Measurements from ENCODE around the gene NFATC4. TPM values are rescaled to one million over a fixed set of nuclear protein-coding genes. Genes with fewer than 3 reads are reported as not detected.

NFATC4 gene
- total and polyA plus RNA-seq, 10 of the 15 experiments (the other 5 are each of a cell fraction or from before 2014, with no cell fraction given) = 0.97 to 14.3 (median 4.9) TPM

DNA sequence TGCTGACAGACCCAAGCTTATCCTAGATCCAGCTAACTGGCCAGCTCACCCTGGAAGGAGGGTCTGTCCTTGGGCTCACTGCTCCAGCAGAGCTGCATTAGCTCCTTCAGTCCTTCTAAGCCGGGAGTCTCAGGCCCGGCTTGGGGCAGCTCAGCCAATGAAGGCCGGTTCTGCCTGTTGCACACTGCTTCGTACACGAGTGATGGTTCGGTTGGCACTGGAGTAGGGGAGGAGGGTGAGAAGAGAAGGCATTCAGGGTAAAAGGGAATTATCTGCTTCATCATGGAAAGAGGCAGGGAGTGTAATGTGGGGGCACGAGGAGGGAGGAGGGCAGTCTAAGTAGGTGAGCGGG is 30.2 kb upstream of the NFATC4 start:
- 74% methylated on average over 8 of the region's 8 CpGs for WGBS (ENCODE audit: insufficient coverage, insufficient replicate concordance, low lambda C conversion rate, missing lambda C conversion rate)
- no peak overlapping the region for H2AFZ ChIP-seq (ENCODE audit: control insufficient read depth, low read depth, low read length)
- CTCF ChIA-PET = interaction anchor here (1.5 to 16.6 kb wide), 4 partner anchors 28 to 102 kb away, joined by 3 to 452 read pairs (median 116); partner anchors contain the start of genes CBLN3, KHNYN and SDR39U1
- FAIRE-seq (no peak), DNase-seq (ENCODE audit: low read depth, low spot score) (no peak), ATAC-seq (no peak)
- intact Hi-C loops (cut with micrococcal nuclease; ENCODE audit: unreplicated experiment) = no loop called here
- H3K4me1 ChIP-seq (ENCODE audit: control insufficient read depth, insufficient read depth, low read length) = peaks cover 18% of the 10 kb centered on the region
- SMC1A ChIA-PET (ENCODE audit: uncharacterized antibody, unreplicated experiment) = interaction anchor here (1.2 to 7.7 kb wide), 3 partner anchors 10 to 96 kb away, joined by 3 to 73 read pairs (median 8); partner anchors contain the start of gene KHNYN
- in situ Hi-C loops (cut with MboI) = no loop called here
- H3K36me3 ChIP-seq (ENCODE audit: control insufficient read depth in 2 of 2, insufficient read depth in 2 of 2, low read length in 1 of 2) = no peaks in the 10 kb centered on the region; a peak in 1 of 4 replicates
- H3K27me3 ChIP-seq (replicated peaks in 1 of 2; ENCODE audit: control insufficient read depth in 2 of 2, insufficient read depth in 2 of 2, low read length in 1 of 2) = peaks cover under 1 to 12% of the 10 kb centered on the region in 2 experiments; a peak in 3 of 4 replicates
- H4K20me1 ChIP-seq (ENCODE audit: control insufficient read depth, insufficient read depth) = no peaks in the 10 kb centered on the region
- TF ChIP-seq, protein P1, sequence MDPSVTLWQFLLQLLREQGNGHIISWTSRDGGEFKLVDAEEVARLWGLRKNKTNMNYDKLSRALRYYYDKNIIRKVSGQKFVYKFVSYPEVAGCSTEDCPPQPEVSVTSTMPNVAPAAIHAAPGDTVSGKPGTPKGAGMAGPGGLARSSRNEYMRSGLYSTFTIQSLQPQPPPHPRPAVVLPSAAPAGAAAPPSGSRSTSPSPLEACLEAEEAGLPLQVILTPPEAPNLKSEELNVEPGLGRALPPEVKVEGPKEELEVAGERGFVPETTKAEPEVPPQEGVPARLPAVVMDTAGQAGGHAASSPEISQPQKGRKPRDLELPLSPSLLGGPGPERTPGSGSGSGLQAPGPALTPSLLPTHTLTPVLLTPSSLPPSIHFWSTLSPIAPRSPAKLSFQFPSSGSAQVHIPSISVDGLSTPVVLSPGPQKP (IDR thresholded peaks at IDR 0.05; ENCODE audit: low read depth, low read length) = no peak
- TF ChIP-seq ESRRA (IDR thresholded peaks at IDR 0.05; ENCODE audit: low read length) = no peak
- RAD21 ChIA-PET (ENCODE audit: unreplicated experiment) = interaction anchor here (5.7 kb wide), 1 partner anchor 93 kb away, joined by 45 read pairs; the partner anchor contains the start of genes CBLN3 and KHNYN
- no peaks in the 10 kb centered on the region for H3K9me3 ChIP-seq (replicated peaks; ENCODE audit: control insufficient read depth, insufficient read depth, low read length)
- POLR2A ChIA-PET = interaction anchor here (1.9 kb wide), 1 partner anchor 24 kb away, joined by 5 read pairs; no protein-coding TSS in a partner anchor
- no peak overlapping the region for H3K9ac ChIP-seq (ENCODE audit: control insufficient read depth, insufficient read depth, low read length)
- no peak overlapping the region for H3K27ac ChIP-seq (ENCODE audit: control insufficient read depth, insufficient read depth)
- H3K79me2 ChIP-seq (ENCODE audit: control insufficient read depth, insufficient read depth, low read length) = no peaks in the 10 kb centered on the region
- no peak overlapping the region for H3K4me3 ChIP-seq
- no TSS peak for BruUV-seq (replicated peaks)
- no peak overlapping the region for H3K4me2 ChIP-seq (ENCODE audit: control insufficient read depth, insufficient read depth)

DNA sequence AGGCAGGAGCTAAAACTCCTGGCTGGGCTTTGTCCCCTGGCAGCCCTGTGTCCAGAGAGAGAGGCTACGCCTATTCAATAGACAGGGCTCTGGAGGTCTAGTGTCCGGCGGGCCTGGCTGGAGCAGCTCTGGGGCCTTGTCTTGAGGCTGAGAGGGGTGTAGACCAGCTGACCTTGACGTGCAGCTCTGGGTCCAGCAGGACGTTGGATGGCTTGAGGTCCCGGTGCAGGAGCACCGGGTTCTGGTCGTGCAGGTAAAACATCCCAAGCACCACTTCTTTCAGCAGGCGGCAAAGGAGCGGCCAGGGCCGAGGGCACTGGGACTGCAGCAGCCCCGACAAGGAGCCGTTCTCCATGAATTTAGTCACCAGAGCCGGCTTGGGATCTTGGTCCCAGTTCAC is 29.1 kb upstream of the NFATC4 start:
- TF ChIP-seq SMAD1 (IDR thresholded peaks at IDR 0.05; ENCODE audit: low read depth, partially characterized antibody) (no peak), GATAD2B (conservative IDR thresholded peaks at IDR 0.05; ENCODE audit: low read depth) (0 out of 2 replicates have a peak, but pooled peaks have one; percentile 23)
- Histone ChIP-seq H4K20me1 (ENCODE audit: control insufficient read depth, insufficient read depth) (no peaks in the 10 kb centered on the region), H3K9ac (ENCODE audit: control insufficient read depth, insufficient read depth, low read length) (no peak overlapping the region), H3K36me3 (ENCODE audit: control insufficient read depth in 2 of 2, insufficient read depth in 2 of 2, low read length in 1 of 2) (no peaks in the 10 kb centered on the region; a peak in 1 of 4 replicates), H3K4me1 (ENCODE audit: control insufficient read depth, insufficient read depth, low read length) (peaks cover 12% of the 10 kb centered on the region), H3K9me3 (replicated peaks; ENCODE audit: control insufficient read depth, insufficient read depth, low read length) (no peaks in the 10 kb centered on the region), H3K4me3 (peak overlapping the region; percentile 93), H3K4me2 (ENCODE audit: control insufficient read depth, insufficient read depth) (peak overlapping the region; percentile 84), H2AFZ (ENCODE audit: control insufficient read depth, low read depth, low read length) (no peak overlapping the region; the same call in 1 of the 2 replicates), H3K27ac (ENCODE audit: control insufficient read depth, insufficient read depth) (no peak overlapping the region), H3K79me2 (ENCODE audit: control insufficient read depth, insufficient read depth, low read length) (no peaks in the 10 kb centered on the region), H3K27me3 (replicated peaks in 1 of 2; ENCODE audit: control insufficient read depth in 2 of 2, insufficient read depth in 2 of 2, low read length in 1 of 2) (peaks cover 0 to 9% of the 10 kb centered on the region in 2 experiments; a peak in 2 of 4 replicates)
- in situ Hi-C loops (cut with MboI) (no loop called here), intact Hi-C loops (cut with micrococcal nuclease; ENCODE audit: unreplicated experiment) (no loop called here)
- DNase-seq (ENCODE audit: low read depth, low spot score) (no peak), ATAC-seq (no peak), FAIRE-seq (no peak)
- SMC1A ChIA-PET (ENCODE audit: uncharacterized antibody, unreplicated experiment) = interaction anchor here (1.0 to 7.7 kb wide), 4 partner anchors 9 to 95 kb away, joined by 3 to 73 read pairs (median 7); partner anchors contain the start of gene KHNYN
- BruUV-seq (replicated peaks) = no TSS peak
- CTCF ChIA-PET = interaction anchor here (1.2 to 16.6 kb wide), 6 partner anchors 10 to 101 kb away, joined by 3 to 452 read pairs (median 11); partner anchors contain the start of genes CBLN3, KHNYN, SDR39U1 and TINF2
- RAD21 ChIA-PET (ENCODE audit: unreplicated experiment) = interaction anchor here (1.6 to 5.7 kb wide), 3 partner anchors 27 to 92 kb away, joined by 3 to 45 read pairs (median 15); partner anchors contain the start of genes CBLN3 and KHNYN
- WGBS (ENCODE audit: insufficient coverage, insufficient replicate concordance, low lambda C conversion rate, missing lambda C conversion rate) = 78% methylated on average over 14 of the region's 14 CpGs
- POLR2A ChIA-PET = interaction anchor here (1.1 to 4.7 kb wide), 5 partner anchors 19 to 103 kb away, joined by 3 to 23 read pairs (median 5); partner anchors contain the start of genes CBLN3 and KHNYN
